ENCODE data around the gene COG4. TPM values are rescaled to one million over a fixed set of nuclear protein-coding genes. Genes with fewer than 3 reads are reported as not detected.

COG4 gene
- total RNA-seq, 6 experiments from 2014 or later, result 70.2 to 91.7 (median 80.2) TPM

- no peak for DNase-seq
- no peaks in the 10 kb centered on the region; the same call in 1 of the 2 replicates for H3K27me3 Mint-ChIP-seq (ENCODE audit: insufficient read depth)
- H3K36me3 Mint-ChIP-seq (ENCODE audit: low read depth), result peaks cover 23% of the 10 kb centered on the region
- no peak for TF ChIP-seq CTCF (IDR thresholded peaks at IDR 0.05)
- peaks cover 12% of the 10 kb centered on the region for H3K4me1 Mint-ChIP-seq (ENCODE audit: low read depth)
- no peaks in the 10 kb centered on the region for H3K9me3 Mint-ChIP-seq
- no peak overlapping the region for H3K4me3 Mint-ChIP-seq
- no peak overlapping the region for H3K27ac Mint-ChIP-seq
These were observed 38.5 kb downstream of the COG4 start for GRCh38 chr16:70484867-70485266.

DNA sequence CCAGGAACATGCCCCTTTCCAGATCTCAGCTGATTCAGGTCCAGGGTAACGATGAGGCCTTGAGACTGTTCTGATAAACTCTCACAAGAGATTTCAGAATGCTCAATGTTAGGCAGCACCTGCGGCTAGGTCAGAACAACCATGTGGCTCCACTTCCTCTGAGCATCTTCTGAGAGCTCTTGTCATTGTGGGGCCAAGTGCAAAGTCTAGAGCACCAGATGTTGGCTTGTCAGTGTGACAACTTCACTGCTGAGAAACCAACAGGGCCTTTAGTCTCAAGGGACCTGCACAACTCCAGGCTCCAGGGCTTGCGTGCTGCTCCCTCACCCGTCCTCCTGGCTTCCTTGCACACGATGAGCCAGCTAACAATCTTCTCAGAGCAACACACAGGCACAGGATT lies 39.9 kb downstream of the COG4 start:
- peaks cover 18% of the 10 kb centered on the region for H3K36me3 Mint-ChIP-seq (ENCODE audit: low read depth)

GRCh38 chr16:70482624-70483023 lies 40.7 kb downstream of the COG4 start:
- Mint-ChIP-seq H3K27me3 (ENCODE audit: insufficient read depth) (no peaks in the 10 kb centered on the region; the same call in 1 of the 2 replicates), H3K27ac (peak overlapping the region; percentile 77), H3K4me3 (no peak overlapping the region), H3K4me1 (ENCODE audit: low read depth) (peaks cover 15% of the 10 kb centered on the region), H3K36me3 (ENCODE audit: low read depth) (peaks cover 18% of the 10 kb centered on the region), H3K9me3 (no peaks in the 10 kb centered on the region)
- DNase-seq, result no peak
- no peak for TF ChIP-seq CTCF (IDR thresholded peaks at IDR 0.05)

More for the DNA sequence above, 39.9 kb downstream of the COG4 start:
- no peak overlapping the region for H3K4me3 Mint-ChIP-seq
- H3K4me1 Mint-ChIP-seq (ENCODE audit: low read depth), result peaks cover 12% of the 10 kb centered on the region
- TF ChIP-seq CTCF (IDR thresholded peaks at IDR 0.05), result no peak
- no peaks in the 10 kb centered on the region for H3K9me3 Mint-ChIP-seq
- DNase-seq, result no peak
- peak overlapping the region; percentile 26; the same call in 1 of the 2 replicates for H3K27ac Mint-ChIP-seq
- H3K27me3 Mint-ChIP-seq (ENCODE audit: insufficient read depth), result no peaks in the 10 kb centered on the region; the same call in 1 of the 2 replicates

- H3K9me3 Mint-ChIP-seq, result no peaks in the 10 kb centered on the region
- H3K4me1 Mint-ChIP-seq (ENCODE audit: low read depth), result peaks cover 21% of the 10 kb centered on the region
- peak overlapping the region; percentile 9; the same call in 1 of the 2 replicates for H3K4me3 Mint-ChIP-seq
- H3K27me3 Mint-ChIP-seq (ENCODE audit: insufficient read depth), result no peaks in the 10 kb centered on the region; the same call in 1 of the 2 replicates
- DNase-seq, result peak; percentile 84
- peak overlapping the region; percentile 77 for H3K27ac Mint-ChIP-seq
- peaks cover 18% of the 10 kb centered on the region for H3K36me3 Mint-ChIP-seq (ENCODE audit: low read depth)
- no peak for TF ChIP-seq CTCF (IDR thresholded peaks at IDR 0.05)
These were observed 41.3 kb downstream of the COG4 start for GRCh38 chr16:70481929-70482536.

DNA sequence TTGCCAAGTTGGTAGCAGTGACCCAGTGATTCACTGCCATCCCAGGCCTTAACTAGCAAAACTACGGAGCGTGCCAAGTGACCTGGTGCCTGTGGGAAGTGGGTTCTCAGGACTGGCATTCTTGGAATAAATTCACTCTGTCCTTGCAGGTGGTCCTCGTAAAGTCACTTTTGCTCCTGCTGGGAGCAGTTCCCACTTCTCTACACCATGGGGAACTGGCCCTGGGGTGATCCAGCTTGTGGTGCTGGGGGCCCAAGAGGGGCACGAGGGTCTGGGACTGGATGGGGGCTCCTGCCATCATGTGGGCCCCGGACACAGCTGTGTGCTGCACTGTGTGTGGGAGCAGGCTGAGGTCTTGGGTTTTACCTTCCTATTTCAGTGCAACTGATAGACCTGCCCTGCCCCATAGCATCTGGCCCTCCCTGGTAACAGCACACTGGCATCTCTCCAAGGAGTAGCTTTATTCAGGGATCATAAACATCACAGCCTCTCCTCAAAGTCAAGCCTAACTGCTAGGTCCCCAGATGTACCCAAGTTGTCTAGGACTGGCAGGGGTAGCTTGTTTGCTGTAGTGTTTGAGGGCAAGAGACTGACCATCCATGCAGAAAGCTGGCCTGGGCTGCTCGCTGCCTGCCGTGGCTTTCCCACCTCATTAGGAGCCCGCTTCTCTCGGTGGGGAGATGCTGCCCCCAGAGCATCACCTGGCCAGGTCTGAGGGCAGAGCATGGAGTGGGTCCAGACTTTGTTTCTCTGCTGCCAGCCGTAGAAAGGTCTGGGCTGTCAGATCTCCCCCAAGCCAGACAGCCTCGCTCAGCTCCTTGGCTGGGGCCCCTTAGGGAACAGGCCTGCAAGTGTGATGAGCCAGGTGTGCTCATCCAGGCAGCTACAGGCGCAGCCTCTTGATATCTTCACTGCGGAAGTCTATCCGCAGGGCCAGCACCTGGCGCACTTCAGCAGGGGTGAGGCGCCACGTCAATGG lies 42.9 kb downstream of the COG4 start:
- H3K4me3 Mint-ChIP-seq, result no peak overlapping the region
- DNase-seq, result no peak
- H3K36me3 Mint-ChIP-seq (ENCODE audit: low read depth), result peaks cover 12% of the 10 kb centered on the region
- no peaks in the 10 kb centered on the region for H3K9me3 Mint-ChIP-seq
- no peak overlapping the region for H3K27ac Mint-ChIP-seq
- peaks cover 32% of the 10 kb centered on the region for H3K4me1 Mint-ChIP-seq (ENCODE audit: low read depth)
- TF ChIP-seq CTCF (IDR thresholded peaks at IDR 0.05), result no peak
- no peaks in the 10 kb centered on the region; the same call in 1 of the 2 replicates for H3K27me3 Mint-ChIP-seq (ENCODE audit: insufficient read depth)
